Measurements from ENCODE around the gene AKAP13. TPM values are rescaled to one million over a fixed set of nuclear protein-coding genes. Genes with fewer than 3 reads are reported as not detected.
A peak's percentile ranks its signal among the peaks of the same experiment; 100 is the strongest.

The AKAP13 gene
- total and polyA plus RNA-seq, 2 of the 13 experiments (the other 11 are each of a cell fraction or from before 2014, with no cell fraction given), result 6.7 to 27.1 TPM

- Histone ChIP-seq H2AFZ (ENCODE audit: low read length) (no peak overlapping the region), H3K4me3 (replicated peaks in 1 of 3; ENCODE audit: insufficient read depth in 1 of 3, low read depth in 2 of 3, low read length in 3 of 3) (peak overlapping the region in 1 of 3 experiments; percentile 11; a peak in 1 of 6 replicates), H3K4me1 (ENCODE audit: insufficient read depth, low read length) (peaks cover 64% of the 10 kb centered on the region), H3K27ac (ENCODE audit: extremely low read length, insufficient read depth, low read length) (peak overlapping the region; percentile 60), H3K4me2 (ENCODE audit: low read depth, low read length) (peak overlapping the region; percentile 56), H3K79me2 (ENCODE audit: insufficient read depth, low read length) (peaks cover 43% of the 10 kb centered on the region), H3K9me3 (ENCODE audit: low read length) (no peaks in the 10 kb centered on the region), H3K36me3 (replicated peaks in 1 of 2; ENCODE audit: control insufficient read depth in 1 of 2, insufficient read depth in 2 of 2, low read length in 2 of 2) (no peaks in the 10 kb centered on the region), H3K27me3 (ENCODE audit: control insufficient read depth in 1 of 2, insufficient read depth in 2 of 2, low read length in 2 of 2) (no peaks in the 10 kb centered on the region), H3K9ac (ENCODE audit: insufficient read depth, low read depth, low read length) (peak overlapping the region; percentile 21; the same call in 1 of the 2 replicates), H4K20me1 (ENCODE audit: insufficient read depth, low read length) (peaks cover 4% of the 10 kb centered on the region; the same call in 1 of the 2 replicates)
- in situ Hi-C loops (cut with HindIII; ENCODE audit: extremely low pct_ligation_motif_present, low pct_unique_long_range_greater_than_20kb) (no loop called here), intact Hi-C loops (cut with micrococcal nuclease; ENCODE audit: unreplicated experiment) (no loop called here)
- 63% methylated on average over 6 of the region's 10 CpGs for WGBS (ENCODE audit: low lambda C conversion rate)
- ATAC-seq (peak; percentile 87), FAIRE-seq (peak; percentile 82), DNase-seq (ENCODE audit: low spot score) (peak; percentile 79)
- ChIA-PET CTCF (ENCODE audit: low intra/inter-chr PET ratio, low total read pairs) (no interaction called here), POLR2A (interaction anchor here (0.9 kb wide), 1 partner anchor 14 kb away, joined by 3 read pairs; no protein-coding TSS in a partner anchor)
- no TSS peak for BruUV-seq (replicated peaks)
- TF ChIP-seq SCMH1 (CRISPR knock-in tag; IDR thresholded peaks at IDR 0.05; ENCODE audit: borderline replicate concordance) (no peak), SAP130 (CRISPR knock-in tag; IDR thresholded peaks at IDR 0.05; ENCODE audit: low read depth) (peak; percentile 27; the same call in 1 of the 2 replicates), NR2F6 (IDR thresholded peaks at IDR 0.05) (no peak), NR2F6 (CRISPR knock-in tag; IDR thresholded peaks at IDR 0.05) (0 out of 2 replicates have a peak, but pooled peaks have one; percentile 8), ZNF253 (CRISPR knock-in tag; IDR thresholded peaks at IDR 0.05; ENCODE audit: borderline replicate concordance) (no peak), PATZ1 (CRISPR knock-in tag; IDR thresholded peaks at IDR 0.05) (peak; percentile 23; the same call in 1 of the 2 replicates), SOX6 (IDR thresholded peaks at IDR 0.05) (no peak), SOX6 (CRISPR knock-in tag; IDR thresholded peaks at IDR 0.05) (peak; percentile 79), TEAD3 (CRISPR knock-in tag; optimal IDR thresholded peaks at IDR 0.05; ENCODE audit: borderline replicate concordance) (peak; percentile 15), MXD4 (CRISPR knock-in tag; IDR thresholded peaks at IDR 0.05) (no peak), ZNF136 (CRISPR knock-in tag; IDR thresholded peaks at IDR 0.05; ENCODE audit: low read depth) (0 out of 2 replicates have a peak, but pooled peaks have one; percentile 43), PBX3 (CRISPR knock-in tag; IDR thresholded peaks at IDR 0.05; ENCODE audit: borderline replicate concordance) (no peak), ZBTB3 (CRISPR knock-in tag; IDR thresholded peaks at IDR 0.05; ENCODE audit: borderline replicate concordance, low read depth) (no peak), ASH2L (IDR thresholded peaks at IDR 0.05; ENCODE audit: insufficient read length, low read depth, low read length) (peak; percentile 1), SOX13 (IDR thresholded peaks at IDR 0.05) (no peak), SOX13 (CRISPR knock-in tag; conservative IDR thresholded peaks at IDR 0.05 in 1 of 2, IDR thresholded peaks at IDR 0.05 in 1 of 2) (peak in 1 of 2 experiments; percentile 80; a peak in 2 of 4 replicates), FOSL2 (CRISPR knock-in tag; IDR thresholded peaks at IDR 0.05) (peak; percentile 56), SOX5 (CRISPR knock-in tag; IDR thresholded peaks at IDR 0.05; ENCODE audit: borderline replicate concordance) (peak; percentile 74), XRCC5 (optimal IDR thresholded peaks at IDR 0.05; ENCODE audit: low read length) (peak; percentile 17), ZEB1 (IDR thresholded peaks at IDR 0.05; ENCODE audit: insufficient replicate concordance, low read depth) (peak; percentile 46), LCORL (IDR thresholded peaks at IDR 0.05) (no peak), LCORL (CRISPR knock-in tag; IDR thresholded peaks at IDR 0.05) (peak; percentile 53; the same call in 1 of the 2 replicates)
These were observed 405.7 kb downstream of the AKAP13 start for GRCh38 chr15:85785887-85786780.
